HEK293 (cell line): ENCODE results near the gene ATP6V1F.

Experiments used
- CTCF ChIP-seq: fragments of 450-650 bp; formaldehyde crosslinking; IDR thresholded peaks from 2 replicates; pipeline ENCODE4 v1.5.1; 2016; ENCODE audit warnings: missing biosample characterization, missing genetic modification characterization
- HOXA7 ChIP-seq: sonication (generic); formaldehyde crosslinking; IDR thresholded peaks from 2 replicates; pipeline ENCODE4 v1.8.1; 2022; ENCODE audit warnings: missing genetic modification reagents, borderline replicate concordance
- HOXC10 ChIP-seq: sonication (generic); formaldehyde crosslinking; IDR thresholded peaks from 2 replicates; pipeline ENCODE4 v1.8.1; 2023; ENCODE audit warnings: mild to moderate bottlenecking, missing genetic modification reagents
- KLF8 ChIP-seq: fragments of 450-650 bp; formaldehyde crosslinking; IDR thresholded peaks from 2 replicates; pipeline ENCODE4 v1.5.1; 2016; ENCODE audit warnings: missing biosample characterization, missing genetic modification characterization
- MEIS1 ChIP-seq: sonication (generic); formaldehyde crosslinking; IDR thresholded peaks from 2 replicates; pipeline ENCODE4 v1.8.1; 2022; ENCODE audit warnings: missing genetic modification reagents, mild to moderate bottlenecking, borderline replicate concordance
- REST ChIP-seq: fragments of 450-650 bp; formaldehyde crosslinking; IDR thresholded peaks from 2 replicates; pipeline ENCODE4 v1.5.1; 2016; ENCODE audit warnings: missing biosample characterization, missing genetic modification characterization
- SCRT2 ChIP-seq: fragments of 450-650 bp; formaldehyde crosslinking; IDR thresholded peaks from 2 replicates; pipeline ENCODE4 v1.5.1; 2016; ENCODE audit warnings: missing biosample characterization, missing genetic modification characterization
- SP7 ChIP-seq: fragments of 450-650 bp; formaldehyde crosslinking; IDR thresholded peaks from 2 replicates; pipeline ENCODE4 v1.5.1; 2016; ENCODE audit warnings: missing biosample characterization, missing genetic modification characterization
- ZBTB11 ChIP-seq: fragments of 450-650 bp; formaldehyde crosslinking; conservative IDR thresholded peaks from 2 replicates; pipeline ENCODE4 v1.5.1; 2016; ENCODE audit warnings: low read depth, missing biosample characterization, missing genetic modification characterization
- ZFHX2 ChIP-seq: fragments of 450-650 bp; formaldehyde crosslinking; conservative IDR thresholded peaks from 2 replicates; pipeline ENCODE4 v1.5.1; 2016; ENCODE audit warnings: missing biosample characterization, missing genetic modification characterization
- ZIC2 ChIP-seq: fragments of 450-650 bp; formaldehyde crosslinking; IDR thresholded peaks from 2 replicates; pipeline ENCODE4 v1.5.1; 2016; ENCODE audit warnings: missing biosample characterization, missing genetic modification characterization
- ZNF132 ChIP-seq: fragments of 450-650 bp; formaldehyde crosslinking; IDR thresholded peaks from 2 replicates; pipeline ENCODE4 v1.5.1; 2017; ENCODE audit warnings: missing biosample characterization, missing genetic modification characterization, borderline replicate concordance
- ZNF146 ChIP-seq: fragments of 450-650 bp; formaldehyde crosslinking; IDR thresholded peaks from 2 replicates; pipeline ENCODE4 v1.5.1; 2016; ENCODE audit warnings: missing biosample characterization, missing genetic modification characterization
- ZNF280D ChIP-seq: fragments of 450-650 bp; formaldehyde crosslinking; IDR thresholded peaks from 2 replicates; pipeline ENCODE4 v1.5.1; 2016; ENCODE audit warnings: missing biosample characterization, missing genetic modification characterization
- ZNF311 ChIP-seq: fragments of 450-650 bp; formaldehyde crosslinking; IDR thresholded peaks from 2 replicates; pipeline ENCODE4 v1.5.1; 2017; ENCODE audit warnings: missing biosample characterization, missing genetic modification characterization, borderline replicate concordance
- ZNF335 ChIP-seq: fragments of 450-650 bp; formaldehyde crosslinking; conservative IDR thresholded peaks from 2 replicates; pipeline ENCODE4 v1.5.1; 2016; ENCODE audit warnings: missing biosample characterization, missing genetic modification characterization
- ZNF354C ChIP-seq: fragments of 450-650 bp; formaldehyde crosslinking; IDR thresholded peaks from 2 replicates; pipeline ENCODE4 v1.5.1; 2016; ENCODE audit warnings: missing biosample characterization, missing genetic modification characterization, low read depth, borderline replicate concordance
- ZNF510 ChIP-seq: fragments of 450-650 bp; formaldehyde crosslinking; IDR thresholded peaks from 2 replicates; pipeline ENCODE4 v1.5.1; 2018; ENCODE audit warnings: mild to moderate bottlenecking, missing genetic modification characterization, missing biosample characterization; ENCODE audit not compliant: insufficient replicate concordance
- ZNF548 ChIP-seq: fragments of 450-650 bp; formaldehyde crosslinking; IDR thresholded peaks from 2 replicates; pipeline ENCODE4 v1.5.1; 2016; ENCODE audit warnings: missing biosample characterization, missing genetic modification characterization
- ZNF561 ChIP-seq: fragments of 450-650 bp; IDR thresholded peaks from 2 replicates; pipeline ENCODE4 v1.5.1; 2018; ENCODE audit warnings: missing biosample characterization, missing genetic modification characterization, borderline replicate concordance
- ZNF571 ChIP-seq: fragments of 450-650 bp; formaldehyde crosslinking; IDR thresholded peaks from 2 replicates; pipeline ENCODE4 v1.5.0; 2017; ENCODE audit warnings: missing biosample characterization, missing genetic modification characterization
- ZNF585B ChIP-seq: fragments of 450-650 bp; formaldehyde crosslinking; IDR thresholded peaks from 2 replicates; pipeline ENCODE4 v1.5.1; 2016; ENCODE audit warnings: missing biosample characterization, missing genetic modification characterization
- ZNF623 ChIP-seq: fragments of 450-650 bp; formaldehyde crosslinking; IDR thresholded peaks from 2 replicates; pipeline ENCODE4 v1.5.1; 2016; ENCODE audit warnings: missing biosample characterization, missing genetic modification characterization
- ZNF76 ChIP-seq: fragments of 450-650 bp; formaldehyde crosslinking; IDR thresholded peaks from 2 replicates; pipeline ENCODE4; 2016; ENCODE audit warnings: low read depth, missing biosample characterization, missing genetic modification characterization, borderline replicate concordance
- ZNF777 ChIP-seq: fragments of 450-650 bp; formaldehyde crosslinking; IDR thresholded peaks from 2 replicates; pipeline ENCODE4 v1.5.1; 2017; ENCODE audit warnings: missing biosample characterization, missing genetic modification characterization, borderline replicate concordance
- ZSCAN4 ChIP-seq: fragments of 450-650 bp; formaldehyde crosslinking; IDR thresholded peaks from 2 replicates; pipeline ENCODE4 v1.5.1; 2017; ENCODE audit warnings: missing biosample characterization, missing genetic modification characterization

Gene ATP6V1F

GRCh38 chr7:128883622-128884448 is 21.2 kb downstream of the ATP6V1F start (continued):
- TF ChIP-seq ZNF280D (tag by site-specific recombination), result no peak
- TF ChIP-seq ZNF76, result no peak
- peak; percentile 76 for TF ChIP-seq CTCF
- 0 out of 2 replicates have a peak, but pooled peaks have one; percentile 23 for TF ChIP-seq SP7 (tag by site-specific recombination)
- no peak for TF ChIP-seq ZNF146
- no peak for TF ChIP-seq REST
- TF ChIP-seq ZNF548 (tag by site-specific recombination), result no peak
- no peak for TF ChIP-seq ZNF777 (tag by site-specific recombination)
- TF ChIP-seq ZSCAN4 (tag by site-specific recombination), result no peak
- TF ChIP-seq HOXA7, result no peak
- TF ChIP-seq ZIC2, result peak; percentile 45; the same call in 1 of the 2 replicates
- TF ChIP-seq SCRT2 (tag by site-specific recombination), result no peak
- no peak for TF ChIP-seq ZBTB11 (tag by site-specific recombination)
- TF ChIP-seq ZNF561 (tag by site-specific recombination), result no peak
- TF ChIP-seq ZNF571, result no peak
- no peak for TF ChIP-seq ZNF354C (tag by site-specific recombination)
- TF ChIP-seq HOXC10 (CRISPR knock-in tag), result no peak
- TF ChIP-seq ZNF311 (tag by site-specific recombination), result no peak
- TF ChIP-seq ZNF510 (tag by site-specific recombination), result no peak
- TF ChIP-seq ZNF335 (tag by site-specific recombination), result peak; percentile 68
- no peak for TF ChIP-seq ZNF623
- TF ChIP-seq ZFHX2 (tag by site-specific recombination), result no peak
- no peak for TF ChIP-seq KLF8 (tag by site-specific recombination)
- TF ChIP-seq ZNF132 (tag by site-specific recombination), result no peak
- no peak for TF ChIP-seq ZNF585B (tag by site-specific recombination)
- no peak for TF ChIP-seq MEIS1 (CRISPR knock-in tag)
